Measurements from ENCODE around the gene NUDT2. TPM values are rescaled to one million over a fixed set of nuclear protein-coding genes. Genes with fewer than 3 reads are reported as not detected.

NUDT2 gene
- total RNA-seq, 1 donor from 2014 or later: 7.2 TPM

GRCh38 chr9:34383904-34384303 lies 54.5 kb downstream of the NUDT2 start:
- Mint-ChIP-seq H3K27ac (ENCODE audit: unreplicated experiment) (no peak overlapping the region), H3K4me3 (ENCODE audit: unreplicated experiment) (no peak overlapping the region), H3K36me3 (ENCODE audit: unreplicated experiment) (no peaks in the 10 kb centered on the region), H3K27me3 (ENCODE audit: unreplicated experiment) (peaks cover 20% of the 10 kb centered on the region), H3K4me1 (ENCODE audit: low read depth, unreplicated experiment) (peaks cover 16% of the 10 kb centered on the region), H3K9me3 (ENCODE audit: unreplicated experiment) (peaks cover 13% of the 10 kb centered on the region)
- TF ChIP-seq, protein P1, sequence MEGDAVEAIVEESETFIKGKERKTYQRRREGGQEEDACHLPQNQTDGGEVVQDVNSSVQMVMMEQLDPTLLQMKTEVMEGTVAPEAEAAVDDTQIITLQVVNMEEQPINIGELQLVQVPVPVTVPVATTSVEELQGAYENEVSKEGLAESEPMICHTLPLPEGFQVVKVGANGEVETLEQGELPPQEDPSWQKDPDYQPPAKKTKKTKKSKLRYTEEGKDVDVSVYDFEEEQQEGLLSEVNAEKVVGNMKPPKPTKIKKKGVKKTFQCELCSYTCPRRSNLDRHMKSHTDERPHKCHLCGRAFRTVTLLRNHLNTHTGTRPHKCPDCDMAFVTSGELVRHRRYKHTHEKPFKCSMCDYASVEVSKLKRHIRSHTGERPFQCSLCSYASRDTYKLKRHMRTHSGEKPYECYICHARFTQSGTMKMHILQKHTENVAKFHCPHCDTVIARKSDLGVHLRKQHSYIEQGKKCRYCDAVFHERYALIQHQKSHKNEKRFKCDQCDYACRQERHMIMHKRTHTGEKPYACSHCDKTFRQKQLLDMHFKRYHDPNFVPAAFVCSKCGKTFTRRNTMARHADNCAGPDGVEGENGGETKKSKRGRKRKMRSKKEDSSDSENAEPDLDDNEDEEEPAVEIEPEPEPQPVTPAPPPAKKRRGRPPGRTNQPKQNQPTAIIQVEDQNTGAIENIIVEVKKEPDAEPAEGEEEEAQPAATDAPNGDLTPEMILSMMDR (IDR thresholded peaks at IDR 0.05; ENCODE audit: partially characterized antibody, unreplicated experiment): no peak
- no peak for DNase-seq

DNA sequence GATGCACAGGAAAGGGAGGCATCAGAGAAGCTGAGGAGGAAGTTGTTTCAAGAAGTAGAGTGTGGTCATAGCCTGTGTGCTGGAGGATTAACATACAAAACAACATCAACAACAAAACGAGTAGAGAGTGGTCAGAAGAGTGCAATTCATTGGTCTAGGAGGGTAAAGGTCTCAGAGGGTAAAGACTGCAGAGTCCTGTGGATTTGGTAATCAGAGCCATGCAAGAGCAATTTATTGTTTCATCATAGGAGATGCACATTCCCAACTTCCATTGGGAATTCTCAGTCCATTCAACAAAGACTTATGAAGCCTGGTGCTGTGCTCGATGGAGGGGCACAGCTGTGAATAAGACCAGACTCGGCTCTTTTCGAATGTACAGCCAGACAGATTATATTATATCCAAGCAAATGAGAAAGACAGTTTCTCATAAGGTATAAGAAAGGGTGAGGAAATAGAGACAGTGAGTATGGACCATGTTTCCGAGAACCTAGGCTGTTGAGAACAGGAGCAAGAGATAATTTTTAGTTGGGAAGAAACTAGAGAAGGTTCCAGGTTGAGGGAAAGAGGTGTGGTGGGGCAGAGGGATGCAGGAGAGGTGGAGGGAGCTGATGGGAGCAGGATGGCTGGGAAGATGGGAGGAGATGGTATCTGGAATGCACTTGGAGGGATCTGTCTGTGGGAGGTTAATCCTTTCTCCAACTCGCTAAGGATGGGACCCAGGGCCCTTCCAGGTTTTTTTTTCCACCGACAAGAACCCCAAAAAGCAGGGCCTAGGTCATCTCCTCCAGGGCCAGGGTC lies 55.2 kb downstream of the NUDT2 start:
- no peak overlapping the region for H3K4me3 Mint-ChIP-seq (ENCODE audit: unreplicated experiment)
- TF ChIP-seq, protein P1 (IDR thresholded peaks at IDR 0.05; ENCODE audit: partially characterized antibody, unreplicated experiment): no peak
- peak overlapping the region; percentile 21 for H3K27ac Mint-ChIP-seq (ENCODE audit: unreplicated experiment)
- DNase-seq: no peak
- peaks cover 14% of the 10 kb centered on the region for H3K4me1 Mint-ChIP-seq (ENCODE audit: low read depth, unreplicated experiment)
- H3K27me3 Mint-ChIP-seq (ENCODE audit: unreplicated experiment): peaks cover 20% of the 10 kb centered on the region
- peaks cover 11% of the 10 kb centered on the region for H3K9me3 Mint-ChIP-seq (ENCODE audit: unreplicated experiment)
- no peaks in the 10 kb centered on the region for H3K36me3 Mint-ChIP-seq (ENCODE audit: unreplicated experiment)

DNA sequence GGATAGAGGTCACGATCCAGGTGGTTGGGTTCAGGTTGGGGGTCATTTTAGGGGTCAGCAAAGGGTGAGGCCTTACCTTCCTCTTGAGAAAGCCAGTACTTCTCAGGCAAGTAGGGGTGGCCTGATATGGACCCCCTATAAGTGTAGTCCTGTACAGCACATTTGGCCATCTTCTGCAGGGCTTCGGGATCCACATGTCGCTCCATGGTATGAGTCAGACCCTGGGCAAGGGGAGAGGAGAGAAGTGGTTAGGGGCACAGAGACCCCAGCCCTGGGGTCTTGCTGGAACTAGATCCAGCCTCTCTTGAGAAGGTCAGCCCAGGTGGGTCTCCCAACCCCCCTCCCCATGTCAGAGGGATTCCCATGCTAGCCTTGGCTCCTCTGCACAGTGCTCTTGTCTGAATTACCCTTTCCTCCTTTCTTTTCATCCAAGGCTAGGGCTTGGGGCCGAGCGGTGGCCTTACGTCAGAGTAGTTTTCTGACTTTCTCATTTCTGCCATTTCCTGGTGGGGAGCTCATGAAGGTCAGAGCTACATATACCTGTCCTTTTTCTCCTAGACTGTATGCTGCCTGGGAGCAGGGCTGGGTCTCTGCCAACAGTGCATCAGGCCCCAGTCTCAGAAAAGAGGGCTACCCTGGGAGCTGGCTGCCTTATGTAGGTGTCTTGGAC lies 56.3 kb downstream of the NUDT2 start:
- no peak overlapping the region for H3K27ac Mint-ChIP-seq (ENCODE audit: unreplicated experiment)
- H3K36me3 Mint-ChIP-seq (ENCODE audit: unreplicated experiment): no peaks in the 10 kb centered on the region
- H3K4me3 Mint-ChIP-seq (ENCODE audit: unreplicated experiment): no peak overlapping the region
- peaks cover 10% of the 10 kb centered on the region for H3K4me1 Mint-ChIP-seq (ENCODE audit: low read depth, unreplicated experiment)
- H3K27me3 Mint-ChIP-seq (ENCODE audit: unreplicated experiment): peaks cover 17% of the 10 kb centered on the region
- H3K9me3 Mint-ChIP-seq (ENCODE audit: unreplicated experiment): peaks cover 8% of the 10 kb centered on the region
- DNase-seq: no peak
- TF ChIP-seq, protein P1 (IDR thresholded peaks at IDR 0.05; ENCODE audit: partially characterized antibody, unreplicated experiment): no peak

DNA sequence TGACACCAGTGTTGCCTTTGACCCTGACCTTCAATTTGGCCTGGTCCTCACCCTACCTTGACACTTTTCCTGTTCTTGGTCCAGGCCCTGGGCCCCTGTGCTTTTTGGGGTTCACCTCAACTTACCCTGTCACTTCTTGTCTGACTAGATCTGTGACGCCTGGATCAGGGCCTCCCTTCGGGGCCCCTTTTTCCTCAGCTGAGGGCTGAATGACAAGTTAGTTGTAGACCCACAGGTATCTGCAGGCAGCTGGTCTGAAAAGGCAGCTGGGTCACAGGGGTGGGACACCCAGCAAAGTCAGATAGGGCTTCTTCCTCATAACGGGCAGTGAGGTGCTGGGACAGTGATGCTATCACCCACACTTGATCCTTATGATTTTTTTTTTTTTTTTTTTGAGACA lies 57.3 kb downstream of the NUDT2 start:
- H3K4me1 Mint-ChIP-seq (ENCODE audit: low read depth, unreplicated experiment): peaks cover 10% of the 10 kb centered on the region
- no peaks in the 10 kb centered on the region for H3K36me3 Mint-ChIP-seq (ENCODE audit: unreplicated experiment)
- TF ChIP-seq, protein P1 (IDR thresholded peaks at IDR 0.05; ENCODE audit: partially characterized antibody, unreplicated experiment): no peak
- H3K27me3 Mint-ChIP-seq (ENCODE audit: unreplicated experiment): peaks cover 17% of the 10 kb centered on the region
- no peak overlapping the region for H3K4me3 Mint-ChIP-seq (ENCODE audit: unreplicated experiment)
- peaks cover 7% of the 10 kb centered on the region for H3K9me3 Mint-ChIP-seq (ENCODE audit: unreplicated experiment)
- no peak for DNase-seq
- H3K27ac Mint-ChIP-seq (ENCODE audit: unreplicated experiment): no peak overlapping the region

DNA sequence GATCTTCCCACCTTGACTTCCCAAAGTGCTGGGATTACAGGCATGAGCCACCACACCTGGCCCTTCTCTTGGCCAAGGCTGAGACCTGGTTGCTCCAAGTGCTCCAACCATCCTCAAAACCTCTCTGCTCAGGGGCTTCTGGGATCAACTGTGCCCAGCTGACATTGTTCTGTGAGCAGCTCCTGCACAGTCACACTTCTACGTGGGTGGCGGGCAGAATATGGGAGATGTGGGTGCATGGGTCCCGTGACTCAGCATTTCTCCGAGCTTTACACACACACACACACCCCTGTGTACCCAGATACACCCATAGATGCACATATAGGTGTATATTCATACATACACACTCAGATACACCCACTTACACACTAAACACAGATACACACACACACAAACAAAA lies 57.9 kb downstream of the NUDT2 start:
- no peak overlapping the region for H3K27ac Mint-ChIP-seq (ENCODE audit: unreplicated experiment)
- no peak for DNase-seq
- peaks cover 17% of the 10 kb centered on the region for H3K27me3 Mint-ChIP-seq (ENCODE audit: unreplicated experiment)
- H3K4me3 Mint-ChIP-seq (ENCODE audit: unreplicated experiment): no peak overlapping the region
- H3K9me3 Mint-ChIP-seq (ENCODE audit: unreplicated experiment): peaks cover 4% of the 10 kb centered on the region
- H3K4me1 Mint-ChIP-seq (ENCODE audit: low read depth, unreplicated experiment): peaks cover 10% of the 10 kb centered on the region
- no peaks in the 10 kb centered on the region for H3K36me3 Mint-ChIP-seq (ENCODE audit: unreplicated experiment)
- TF ChIP-seq, protein P1 (IDR thresholded peaks at IDR 0.05; ENCODE audit: partially characterized antibody, unreplicated experiment): no peak
